Fibroblast of the conjunctiva (primary cell): ENCODE data around the gene SNX13.
A peak's percentile ranks its signal among the peaks of the same experiment; 100 is the strongest.

ENCODE experiments used
- DNase-seq: peaks from one replicate; pipeline ENCODE4 v3.0.0-alpha.2; 2010; ENCODE audit warnings: low read depth

SNX13 gene

DNA sequence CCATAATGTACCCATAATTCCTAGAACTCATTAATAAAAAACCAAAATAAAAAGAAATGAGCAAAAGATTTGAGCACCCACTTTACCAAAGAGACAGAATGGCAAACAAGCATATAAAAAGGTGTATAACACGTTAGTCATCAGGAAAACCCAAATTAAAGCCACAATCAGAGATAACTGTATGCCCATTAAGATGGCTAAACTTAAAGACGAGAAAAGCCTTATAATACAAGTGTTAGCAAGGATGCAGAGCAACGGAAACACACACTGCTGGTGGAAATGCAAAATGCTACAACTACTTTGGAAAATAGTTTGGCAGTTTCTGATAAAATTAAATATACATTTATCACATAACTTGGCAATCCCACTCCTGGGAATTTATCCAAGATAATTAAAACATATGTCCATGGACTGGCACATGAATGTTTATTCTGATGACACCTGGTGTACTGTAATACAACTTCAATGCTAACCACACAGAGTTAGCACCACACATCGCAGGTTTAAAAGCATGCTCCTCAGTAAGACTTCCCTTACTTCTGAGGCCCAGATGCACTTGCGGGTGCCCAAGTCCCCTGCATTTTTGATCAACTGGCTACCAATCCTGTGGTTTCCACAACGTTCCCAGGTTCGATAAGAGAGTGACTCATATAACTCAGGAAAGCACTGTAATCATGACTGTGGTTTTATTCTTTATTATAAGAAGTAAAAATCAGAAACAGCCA, 158.6 kb downstream of the SNX13 start:
- DNase-seq, result no peak

DNA sequence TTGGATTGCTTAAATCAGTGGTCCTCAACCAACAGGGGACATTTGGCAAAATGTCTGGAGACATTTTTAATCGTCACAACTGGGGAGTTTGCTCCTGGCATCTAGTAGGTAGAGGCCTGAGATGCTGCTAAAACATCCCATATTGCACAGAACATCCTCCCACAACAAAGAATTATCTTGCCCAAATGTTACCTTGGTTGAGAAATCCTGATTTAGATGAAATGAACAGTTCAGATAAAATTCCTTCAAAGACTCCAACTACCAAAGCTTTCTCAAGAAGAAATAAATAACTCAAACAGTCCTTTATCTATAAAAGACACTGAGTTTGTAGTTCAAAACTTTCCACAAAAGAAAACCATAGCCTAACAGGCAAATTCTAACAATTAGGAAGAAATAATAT, 160.9 kb downstream of the SNX13 start:
- no peak for DNase-seq

DNA sequence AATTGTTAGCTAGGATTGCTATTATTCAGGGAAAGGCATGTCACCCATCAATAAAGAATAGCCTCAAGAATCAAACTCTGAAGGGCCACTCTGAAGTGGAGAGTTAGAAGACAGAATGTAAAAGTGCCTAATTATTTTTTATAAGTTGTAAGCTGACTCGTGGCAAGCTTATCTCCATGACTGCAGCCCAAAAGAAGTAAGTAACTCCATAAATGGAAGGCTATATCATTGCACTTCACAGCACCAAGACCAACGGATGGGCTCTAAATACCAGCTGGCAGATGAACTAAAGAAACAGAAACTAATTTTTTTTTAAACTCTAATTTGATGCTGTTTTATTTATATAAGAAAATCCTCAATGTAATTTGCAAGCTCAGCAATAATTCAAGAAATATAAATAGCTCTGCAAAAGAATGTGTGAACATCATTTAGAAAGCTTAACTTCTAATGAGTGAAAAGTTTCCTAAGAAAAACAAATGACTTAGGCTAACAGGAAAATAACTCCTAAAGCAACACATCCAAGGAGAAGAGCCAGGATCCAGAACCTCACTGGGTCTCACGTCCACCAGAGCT, 165.5 kb downstream of the SNX13 start:
- DNase-seq, result no peak

DNA sequence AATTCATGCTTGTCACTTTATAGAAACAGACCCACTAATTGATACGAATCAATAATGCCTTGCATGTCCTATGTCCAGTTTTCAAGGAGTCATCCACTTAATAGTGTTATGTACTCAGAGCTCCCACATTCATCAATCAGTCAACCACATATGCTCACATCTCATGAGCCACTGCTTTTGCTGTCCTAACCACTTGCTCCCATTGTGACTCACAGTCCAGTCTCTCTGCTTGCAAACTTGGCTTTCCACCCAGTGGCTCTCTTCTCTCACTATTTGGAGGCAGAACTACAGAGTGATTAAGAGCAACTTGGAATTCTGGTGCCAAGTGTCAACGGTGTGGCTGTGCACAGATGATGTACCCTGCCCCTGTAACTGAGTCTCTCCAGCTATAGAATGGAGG, 166.0 kb downstream of the SNX13 start:
- DNase-seq, result peak; percentile 21

DNA sequence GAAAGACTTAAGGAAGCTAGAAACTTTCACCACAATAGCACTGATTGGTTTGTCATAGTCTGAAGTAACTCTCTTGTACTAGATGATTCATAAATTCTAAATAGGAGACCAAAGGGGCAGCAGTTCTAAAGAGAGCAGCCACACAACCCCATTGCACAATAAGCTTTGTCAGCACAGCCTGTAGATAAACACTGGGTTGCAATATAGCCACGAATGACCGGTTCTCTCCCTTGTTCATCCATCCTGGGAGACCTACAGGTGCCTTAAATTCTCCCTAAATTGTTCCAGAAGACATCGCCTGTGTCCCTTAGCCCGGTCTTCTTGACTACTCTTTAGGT, 167.0 kb downstream of the SNX13 start:
- peak; percentile 64 for DNase-seq

DNA sequence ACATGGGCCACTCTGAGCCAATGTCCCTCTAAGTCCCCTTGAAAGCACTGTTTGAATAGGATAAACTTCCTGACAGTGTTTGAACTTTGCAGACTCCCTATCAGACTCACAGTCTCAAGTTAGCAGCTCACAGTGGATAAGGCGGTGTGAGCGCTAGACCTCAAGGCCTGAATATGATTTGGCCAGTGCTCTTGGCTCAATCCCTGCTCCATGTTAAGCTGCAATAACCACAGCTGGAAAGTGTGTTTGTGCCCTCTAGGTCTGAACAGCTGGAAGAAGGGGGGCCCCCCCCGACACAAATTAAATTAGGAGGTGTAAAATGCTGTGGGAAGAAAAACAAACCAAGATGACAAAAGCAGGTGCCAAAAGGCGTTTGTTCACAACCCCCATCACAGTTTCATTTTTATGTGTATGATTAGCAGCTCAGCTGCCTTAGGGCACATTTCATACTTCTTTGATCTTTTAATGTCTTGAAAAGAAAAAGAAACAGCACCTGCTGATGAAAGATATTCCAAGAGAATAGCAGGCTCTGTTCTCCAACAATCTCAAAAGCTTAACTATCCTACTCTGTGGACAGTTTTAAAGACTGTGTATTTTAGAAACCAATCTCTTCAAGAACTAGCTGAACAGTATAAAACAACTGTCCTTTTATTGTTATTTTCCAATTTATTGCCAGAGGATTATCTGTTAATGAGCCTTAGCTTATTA, 167.6 kb downstream of the SNX13 start:
- DNase-seq, result no peak

DNA sequence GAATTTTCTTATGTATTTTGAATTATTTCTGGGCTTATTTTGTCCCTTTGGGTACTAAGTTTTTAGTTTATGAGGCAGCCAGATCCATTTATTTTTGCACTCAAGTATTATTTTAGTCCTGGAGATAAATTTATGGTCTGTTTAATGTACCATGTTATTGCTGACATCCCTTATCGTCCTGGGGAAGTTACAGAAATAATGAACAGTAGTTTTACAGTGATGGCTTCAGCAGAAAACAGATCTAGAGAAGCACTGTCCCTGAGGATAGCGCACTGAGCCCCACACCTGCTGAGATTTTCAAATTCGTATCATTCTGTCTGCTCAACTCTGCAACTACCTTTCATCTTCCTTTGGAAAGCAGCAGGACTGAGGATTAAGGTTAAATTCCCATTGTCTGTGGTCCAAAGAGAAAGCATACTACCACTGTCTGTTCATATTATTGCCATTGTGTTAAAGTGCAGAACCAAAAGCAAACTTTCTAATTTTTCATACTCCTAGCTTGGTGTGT, 168.3 kb downstream of the SNX13 start:
- DNase-seq, result no peak

DNA sequence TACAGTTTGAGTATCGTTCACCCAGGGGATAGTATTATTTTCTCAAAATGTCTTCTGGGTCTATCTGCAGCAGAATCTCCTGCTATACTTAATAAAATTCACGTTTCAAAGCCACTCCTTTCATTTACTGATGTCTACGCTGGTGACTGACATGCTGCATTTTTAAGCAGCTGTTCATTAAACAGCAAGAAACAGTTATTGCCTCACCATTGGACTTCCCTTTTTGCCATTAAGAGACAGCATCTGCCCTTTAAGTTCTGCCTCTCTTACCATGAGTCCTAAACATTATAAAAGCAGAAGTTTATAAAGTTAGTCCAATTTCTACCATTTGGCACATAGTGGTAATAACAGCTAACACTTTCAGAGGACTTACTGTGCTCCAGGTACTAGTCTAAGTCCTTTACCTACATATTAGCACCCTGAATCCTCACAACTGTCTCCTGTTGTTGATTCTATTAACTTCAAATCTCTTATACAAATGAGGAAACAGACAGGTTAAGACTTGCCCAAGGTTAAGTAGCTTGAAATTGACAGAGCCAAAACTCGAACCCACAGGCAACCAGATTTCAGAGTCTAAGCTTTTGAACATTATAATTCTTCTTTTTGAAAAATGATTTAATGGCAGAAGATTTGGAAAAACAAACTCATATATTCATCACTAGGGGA, 169.5 kb downstream of the SNX13 start:
- no peak for DNase-seq

DNA sequence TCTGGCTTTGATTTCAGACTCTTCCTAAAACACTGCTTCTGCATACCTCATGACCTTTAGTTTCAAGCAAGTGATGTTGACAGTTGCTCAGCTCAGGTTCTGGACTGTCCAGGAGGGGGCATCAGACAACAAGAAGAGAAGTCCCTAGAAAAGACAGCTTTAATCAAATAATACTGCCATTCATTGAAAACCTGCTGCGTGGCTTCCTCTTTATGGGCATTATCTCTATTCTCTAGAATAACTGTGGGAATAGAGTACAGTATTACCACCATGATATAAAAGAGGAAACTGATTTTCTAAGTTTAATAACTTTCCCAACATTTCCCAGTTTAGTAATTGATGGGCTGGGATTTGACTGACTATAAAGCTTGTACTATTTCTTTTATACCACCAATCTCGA, 170.4 kb downstream of the SNX13 start:
- DNase-seq, result peak; percentile 64

DNA sequence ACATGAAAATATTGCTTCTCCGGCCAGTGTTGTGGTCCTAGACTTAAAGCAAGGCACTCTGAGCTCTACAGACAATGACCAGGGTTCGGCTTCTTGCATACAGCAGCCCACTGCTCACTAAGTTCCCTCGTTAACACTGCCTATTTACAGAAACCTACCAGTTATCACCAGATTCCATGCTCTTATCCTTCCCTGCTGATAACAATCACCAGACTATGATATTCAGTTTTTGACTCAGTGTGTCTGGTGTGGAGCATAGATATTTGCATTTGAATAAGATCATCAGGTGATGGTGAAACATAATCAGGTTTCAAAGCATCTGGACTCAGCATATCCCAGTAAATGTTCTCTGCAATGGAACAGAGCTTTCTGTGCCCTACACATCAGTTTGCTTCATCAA, 182.3 kb downstream of the SNX13 start:
- no peak for DNase-seq

DNA sequence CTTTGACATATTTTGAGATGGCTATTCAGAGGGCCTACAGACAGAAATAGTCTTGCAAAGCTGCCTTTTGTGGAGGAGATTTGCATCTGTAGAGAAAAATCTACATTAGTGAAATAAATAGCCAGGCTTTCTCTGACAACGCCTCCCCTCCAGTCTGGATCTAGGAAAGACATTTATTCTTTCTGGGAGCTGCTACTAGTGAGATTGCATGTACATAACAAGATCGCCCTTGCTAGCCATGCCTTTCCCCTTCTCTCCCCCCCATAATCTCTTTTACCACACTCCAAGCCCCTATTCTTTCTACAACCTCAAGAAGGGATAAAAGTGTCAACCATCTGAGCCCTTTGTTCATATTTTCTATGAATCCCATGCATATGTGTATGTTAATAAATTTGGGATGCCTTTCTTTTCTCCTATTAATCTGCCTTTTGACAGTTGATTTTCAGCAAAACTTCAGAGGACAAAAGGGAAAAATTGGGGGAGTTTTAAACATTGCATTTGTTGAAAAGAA, 194.2 kb downstream of the SNX13 start:
- DNase-seq, result no peak

DNA sequence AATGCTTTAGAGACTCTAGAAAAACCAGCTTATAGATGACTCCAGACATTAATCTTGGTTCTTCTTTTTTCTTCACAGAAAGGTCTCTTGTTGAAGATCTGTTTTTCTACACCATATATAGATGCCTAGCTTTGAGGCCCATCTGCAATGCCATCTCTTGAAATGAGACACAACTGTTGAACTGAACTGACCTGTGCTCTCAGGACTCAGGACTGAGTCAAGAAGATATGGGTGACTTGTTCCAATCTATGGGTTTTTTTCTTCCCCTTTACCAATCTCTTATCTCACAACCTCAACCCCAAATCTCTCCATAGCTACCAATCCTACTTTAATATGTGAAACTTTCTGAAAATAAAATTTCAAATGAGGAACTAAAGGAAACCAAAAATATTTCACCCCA, 194.7 kb downstream of the SNX13 start:
- DNase-seq, result no peak

DNA sequence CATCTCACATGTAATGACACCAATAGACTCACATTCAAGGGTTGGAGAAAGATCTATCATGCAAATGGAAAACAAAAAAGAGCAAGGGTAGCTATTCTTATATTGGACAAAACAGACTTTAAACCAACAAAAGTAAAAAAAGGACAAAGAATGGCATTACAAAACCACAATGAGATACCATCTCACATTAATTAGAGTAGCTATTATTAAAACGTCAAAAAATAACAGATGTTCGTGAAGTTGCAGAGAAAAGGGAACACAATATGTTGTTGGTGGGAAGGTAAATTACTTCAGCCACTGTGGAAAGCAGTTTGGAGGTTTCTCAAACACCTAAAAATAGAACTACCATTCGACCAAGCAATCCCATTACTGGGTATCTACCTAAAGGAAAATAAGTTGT, 197.0 kb downstream of the SNX13 start:
- no peak for DNase-seq

DNA sequence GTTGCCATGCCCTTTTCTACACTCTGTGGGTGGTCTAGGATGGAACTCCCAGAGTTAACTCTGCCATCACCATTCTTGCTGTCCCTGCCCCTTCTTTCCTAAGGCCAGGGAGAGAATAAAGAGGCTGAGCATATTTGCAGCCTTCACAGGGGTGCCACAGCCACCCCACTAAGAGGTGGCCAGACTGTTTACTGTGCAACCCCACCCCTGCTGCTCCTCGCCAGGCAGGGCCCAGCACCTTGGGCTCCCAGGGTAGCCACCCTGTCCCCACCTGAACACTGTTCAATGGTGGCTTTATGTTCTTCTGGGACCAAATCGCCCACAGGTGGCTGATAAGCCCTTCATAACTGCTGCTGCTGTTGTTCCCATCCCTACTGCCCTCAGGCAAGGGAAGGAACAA, 198.9 kb downstream of the SNX13 start:
- DNase-seq, result no peak
